IMR-90 (cell line): ENCODE results near the gene GLP2R. TPM values are rescaled to one million over a fixed set of nuclear protein-coding genes. Genes with fewer than 3 reads are reported as not detected.

ENCODE experiments used
- ATAC-seq: fragments of 200-7000 bp; cut with Tn5 transposase; 2 replicates; pipeline ENCODE4 v1.9.1; 2020; ENCODE audit warnings: low read depth, mild to moderate bottlenecking, moderate library complexity
- BruUV-seq: library from RNA; stranded (reverse); fragments of 400-500 nt; replicated peaks from 2 replicates; lab custom pipeline; 2021; lab: Mats Ljungman, UMichigan
- CTCF ChIA-PET: fragments of 300-600 bp; formaldehyde crosslinking; extraction: SDS; loops from one replicate; lab custom pipeline; 2021; ENCODE audit warnings: antibody characterized with exemption; lab: Yijun Ruan, JAX
- POLR2A ChIA-PET: fragments of 300-600 bp; sonication (Branson Sonifier 250); formaldehyde crosslinking; loops from one replicate; lab custom pipeline; 2022; ENCODE audit warnings: antibody characterized with exemption; ENCODE audit not compliant: unreplicated experiment; lab: Charles Lee
- DNase-seq: peaks from one replicate; pipeline ENCODE4 v3.0.0; 2013
- H2AFZ ChIP-seq: replicated peaks from 2 replicates; pipeline ENCODE3; 2013; ENCODE audit warnings: low read length, mild to moderate bottlenecking; ENCODE audit not compliant: poor library complexity
- H2AK5ac ChIP-seq: 2 replicates; pipeline ENCODE4 v1.6.1; 2013; ENCODE audit warnings: low read depth, low read length, inconsistent platforms
- H2AK9ac ChIP-seq: replicated peaks from 2 replicates; pipeline ENCODE3; 2013; ENCODE audit warnings: mild to moderate bottlenecking, low read depth, low read length, moderate library complexity; ENCODE audit not compliant: poor library complexity
- H2BK120ac ChIP-seq: 2 replicates; pipeline ENCODE4 v1.6.1; 2013; ENCODE audit warnings: low read depth, low read length, inconsistent platforms
- H2BK15ac ChIP-seq: 3 replicates; pipeline ENCODE4 v1.6.1; 2013; ENCODE audit warnings: low read depth, low read length, inconsistent platforms
- H2BK20ac ChIP-seq: 2 replicates; pipeline ENCODE4 v1.6.1; 2013; ENCODE audit warnings: low read depth, mild to moderate bottlenecking, inconsistent platforms, low read length, moderate library complexity
- H2BK5ac ChIP-seq: 2 replicates; pipeline ENCODE4 v1.6.1; 2013; ENCODE audit warnings: mild to moderate bottlenecking, low read depth, low read length, inconsistent platforms; ENCODE audit not compliant: poor library complexity, severe bottlenecking
- H3K14ac ChIP-seq: replicated peaks from 2 replicates; pipeline ENCODE4 v1.6.1; 2013; ENCODE audit warnings: low read depth, low read length, inconsistent platforms
- H3K18ac ChIP-seq: 2 replicates; pipeline ENCODE4 v1.6.1; 2013; ENCODE audit warnings: low read depth, low read length, control low read depth
- H3K23ac ChIP-seq: 2 replicates; pipeline ENCODE4 v1.6.1; 2013; ENCODE audit warnings: low read depth, low read length, inconsistent platforms
- H3K27ac ChIP-seq: 2 replicates; pipeline ENCODE4 v1.5.1; 2013; ENCODE audit warnings: mild to moderate bottlenecking, control low read depth, low read length; ENCODE audit not compliant: insufficient read depth
- H3K27me3 ChIP-seq: 2 replicates; pipeline ENCODE4 v1.6.1; 2013; ENCODE audit warnings: low read length; ENCODE audit not compliant: control insufficient read depth, insufficient read depth
- H3K36me3 ChIP-seq: 2 replicates; pipeline ENCODE4 v1.6.1; 2013; ENCODE audit warnings: low read length, mixed read lengths; ENCODE audit not compliant: control insufficient read depth, insufficient read depth
- H3K4ac ChIP-seq: 2 replicates; pipeline ENCODE4 v1.6.1; 2013; ENCODE audit warnings: low read depth, low read length, inconsistent platforms
- H3K4me1 ChIP-seq: 2 replicates; pipeline ENCODE4 v1.6.1; 2013; ENCODE audit warnings: low read length, mixed read lengths; ENCODE audit not compliant: control insufficient read depth, insufficient read depth
- H3K4me2 ChIP-seq: 2 replicates; pipeline ENCODE4 v1.6.1; 2013; ENCODE audit warnings: low read depth, mild to moderate bottlenecking, control low read depth, low read length, moderate library complexity
- H3K4me3 ChIP-seq: 2 replicates; pipeline ENCODE4 v1.5.1; 2013; ENCODE audit warnings: low read depth, mild to moderate bottlenecking, control low read depth, low read length, moderate library complexity; ENCODE audit not compliant: insufficient read depth
- H3K56ac ChIP-seq: 2 replicates; pipeline ENCODE4 v1.6.1; 2013; ENCODE audit warnings: low read length, inconsistent platforms; ENCODE audit not compliant: insufficient read depth; ENCODE audit errors: extremely low read depth
- H3K79me1 ChIP-seq, 2 experiments: 2 replicates each; pipeline ENCODE4 v1.6.1; 2013; ENCODE audit warnings: low read length in 2 of 2, inconsistent platforms in 1 of 2, low read depth in 1 of 2
- H3K9ac ChIP-seq: 2 replicates; pipeline ENCODE4 v1.6.1; 2013; ENCODE audit warnings: low read depth, low read length, control low read depth
- H3K9me1 ChIP-seq: 2 replicates; pipeline ENCODE4 v1.6.1; 2013; ENCODE audit warnings: low read length, inconsistent platforms; ENCODE audit not compliant: insufficient read depth
- H3K9me3 ChIP-seq: 2 replicates; pipeline ENCODE4 v1.6.1; 2013; ENCODE audit warnings: low read length; ENCODE audit not compliant: control insufficient read depth, insufficient read depth
- H4K20me1 ChIP-seq: 2 replicates; pipeline ENCODE4 v1.6.1; 2013; ENCODE audit warnings: low read length, inconsistent platforms; ENCODE audit not compliant: insufficient read depth
- H4K5ac ChIP-seq: 2 replicates; pipeline ENCODE4 v1.6.1; 2013; ENCODE audit warnings: mild to moderate bottlenecking, low read depth, low read length, control low read depth
- H4K8ac ChIP-seq, 2 experiments: 2 replicates each; pipeline ENCODE4 v1.6.1; 2013; ENCODE audit warnings: low read depth in 2 of 2, low read length in 2 of 2, control low read depth in 1 of 2, inconsistent platforms in 1 of 2
- H4K91ac ChIP-seq: 2 replicates; pipeline ENCODE4 v1.6.1; 2013; ENCODE audit warnings: low read depth, low read length, inconsistent platforms; ENCODE audit not compliant: insufficient read depth
- FOS ChIP-seq: fragments of 150-350 bp; IDR thresholded peaks from 2 replicates; pipeline ENCODE4 v1.6.1; 2016; ENCODE audit warnings: low read depth, low read length
- MAFK ChIP-seq: IDR thresholded peaks from 2 replicates; pipeline ENCODE4 v1.6.1; 2012; ENCODE audit warnings: low read depth, low read length, improper control_type of control experiment
- RCOR1 ChIP-seq: IDR thresholded peaks from 2 replicates; pipeline ENCODE4 v1.6.1; 2012; ENCODE audit warnings: mild to moderate bottlenecking, low read length, improper control_type of control experiment; ENCODE audit not compliant: insufficient replicate concordance
- USF2 ChIP-seq: fragments of 150-350 bp; IDR thresholded peaks from 2 replicates; pipeline ENCODE4 v1.6.1; 2017; ENCODE audit warnings: mild to moderate bottlenecking, antibody characterized with exemption, low read length, low read depth
- WGBS, 2 experiments: methylation state at CpG; one replicate each; pipeline versions ENCODE4 v1.1.5 to v1.1.7; 2013; ENCODE audit warnings: missing lambda C conversion rate in 2 of 2; ENCODE audit not compliant: insufficient read length in 1 of 2; ENCODE audit errors: extremely low coverage in 2 of 2; 5-methylcytosine and 5-hydroxymethylcytosine counted together
- dilution Hi-C: fragments of 300-500 bp; cut with HindIII; formaldehyde crosslinking; loops from one replicate; pipeline ENCODE4 v1.14.3; 2018; ENCODE audit warnings: low sequenced_read_pairs; ENCODE audit not compliant: unreplicated experiment
- in situ Hi-C: fragments of 300-500 bp; cut with MboI; formaldehyde crosslinking; loops from 3 replicates; pipeline ENCODE4 v1.14.3; 2019; ENCODE audit warnings: low sequenced_read_pairs, inconsistent platforms, mixed read lengths
- intact Hi-C: fragments of 100-400 bp; cut with micrococcal nuclease; formaldehyde crosslinking; loops from 2 replicates; pipeline ENCODE4 v1.10.0; 2022
- polyA plus RNA-seq, 3 experiments: library from polyadenylated mRNA; depleted of rRNA; stranded (reverse); fragments of >200 nt; gene quantifications; 2 replicates each; pipeline ENCODE4 v1.2.3, GENCODE V29; 2012; ENCODE audit warnings: low replicate concordance in 1 of 3
- total RNA-seq: library from RNA; depleted of rRNA; stranded (reverse); fragments of >200 nt; gene quantifications from 2 replicates; pipeline ENCODE4 v1.2.3, GENCODE V29; 2012

The GLP2R gene
- total and polyA plus RNA-seq, 2 of the 4 experiments (the other 2 are of a cell fraction) = 0.07 TPM; not detected in 1

- ChIA-PET POLR2A (no interaction called here), CTCF (no interaction called here)
- no peak overlapping the region for H2BK15ac ChIP-seq
- no TSS peak for BruUV-seq
- H2AK5ac ChIP-seq = no peak overlapping the region
- no peak overlapping the region for H3K56ac ChIP-seq
- no peak overlapping the region for H4K5ac ChIP-seq
- no peak overlapping the region for H4K8ac ChIP-seq
- no peak overlapping the region for H4K91ac ChIP-seq
- WGBS, 2 experiments = no CpG with 5 or more reads among the region's 2 CpGs
- no peaks in the 10 kb centered on the region for H4K20me1 ChIP-seq
- H3K27ac ChIP-seq = no peak overlapping the region
- H3K9ac ChIP-seq = no peak overlapping the region
- ATAC-seq (no peak), DNase-seq (no peak)
- no peak for TF ChIP-seq RCOR1
- TF ChIP-seq USF2 = no peak
- TF ChIP-seq FOS = no peak
- TF ChIP-seq MAFK = no peak
- no peak overlapping the region for H2BK120ac ChIP-seq
- in situ Hi-C loops = loop anchor here (10.0 kb wide), 1 partner anchor 60 kb away; no protein-coding TSS in a partner anchor
- H3K18ac ChIP-seq = no peak overlapping the region
- H3K27me3 ChIP-seq = no peaks in the 10 kb centered on the region
- H3K9me3 ChIP-seq = peaks cover 3% of the 10 kb centered on the region; the same call in 1 of the 2 replicates
- H2BK5ac ChIP-seq = no peak overlapping the region
- no peaks in the 10 kb centered on the region for H3K79me1 ChIP-seq
- no peak overlapping the region for H3K4me3 ChIP-seq
- no peak overlapping the region for H2BK20ac ChIP-seq
- no peak overlapping the region for H2AFZ ChIP-seq
- dilution Hi-C loops = no loop called here
- no peak overlapping the region for H3K4me2 ChIP-seq
- H3K14ac ChIP-seq = no peak overlapping the region
- H3K4ac ChIP-seq = no peak overlapping the region
- no peak overlapping the region for H2AK9ac ChIP-seq
- H3K36me3 ChIP-seq = no peaks in the 10 kb centered on the region
- intact Hi-C loops = no loop called here
- no peaks in the 10 kb centered on the region for H3K9me1 ChIP-seq
- no peaks in the 10 kb centered on the region for H3K4me1 ChIP-seq
- no peak overlapping the region for H3K23ac ChIP-seq
These were observed 41.2 kb upstream of the GLP2R start for GRCh38 chr17:9784544-9784943.
